ENCODE results near the gene MCC.
A peak's percentile ranks its signal among the peaks of the same experiment; 100 is the strongest.

Gene MCC

DNA sequence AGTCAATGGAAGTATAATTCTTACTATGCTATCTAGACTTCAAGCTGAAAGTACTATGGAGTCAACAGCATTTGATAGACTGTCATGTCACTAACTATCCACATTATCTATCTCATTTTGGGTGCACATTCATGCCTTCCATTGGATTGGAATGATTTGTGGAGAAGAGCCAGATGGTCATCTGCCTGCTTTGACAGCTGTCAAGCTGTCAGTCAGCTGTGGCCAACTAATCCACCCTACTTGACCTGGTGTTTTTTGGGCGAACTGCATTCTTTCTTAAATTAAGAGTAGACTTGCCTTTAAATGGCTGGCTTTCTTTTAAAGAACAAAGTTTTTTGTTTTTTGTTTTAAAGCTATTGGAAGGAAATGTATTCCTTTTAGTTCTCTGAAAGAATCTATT lies 360.2 kb downstream of the MCC start:
- TF ChIP-seq, protein P1, sequence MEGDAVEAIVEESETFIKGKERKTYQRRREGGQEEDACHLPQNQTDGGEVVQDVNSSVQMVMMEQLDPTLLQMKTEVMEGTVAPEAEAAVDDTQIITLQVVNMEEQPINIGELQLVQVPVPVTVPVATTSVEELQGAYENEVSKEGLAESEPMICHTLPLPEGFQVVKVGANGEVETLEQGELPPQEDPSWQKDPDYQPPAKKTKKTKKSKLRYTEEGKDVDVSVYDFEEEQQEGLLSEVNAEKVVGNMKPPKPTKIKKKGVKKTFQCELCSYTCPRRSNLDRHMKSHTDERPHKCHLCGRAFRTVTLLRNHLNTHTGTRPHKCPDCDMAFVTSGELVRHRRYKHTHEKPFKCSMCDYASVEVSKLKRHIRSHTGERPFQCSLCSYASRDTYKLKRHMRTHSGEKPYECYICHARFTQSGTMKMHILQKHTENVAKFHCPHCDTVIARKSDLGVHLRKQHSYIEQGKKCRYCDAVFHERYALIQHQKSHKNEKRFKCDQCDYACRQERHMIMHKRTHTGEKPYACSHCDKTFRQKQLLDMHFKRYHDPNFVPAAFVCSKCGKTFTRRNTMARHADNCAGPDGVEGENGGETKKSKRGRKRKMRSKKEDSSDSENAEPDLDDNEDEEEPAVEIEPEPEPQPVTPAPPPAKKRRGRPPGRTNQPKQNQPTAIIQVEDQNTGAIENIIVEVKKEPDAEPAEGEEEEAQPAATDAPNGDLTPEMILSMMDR (conservative IDR thresholded peaks at IDR 0.05; ENCODE audit: low read depth, low read length): no peak
- no peak for DNase-seq (ENCODE audit: low read depth)
- no peak overlapping the region for H3K4me3 ChIP-seq (ENCODE audit: low read length)

DNA sequence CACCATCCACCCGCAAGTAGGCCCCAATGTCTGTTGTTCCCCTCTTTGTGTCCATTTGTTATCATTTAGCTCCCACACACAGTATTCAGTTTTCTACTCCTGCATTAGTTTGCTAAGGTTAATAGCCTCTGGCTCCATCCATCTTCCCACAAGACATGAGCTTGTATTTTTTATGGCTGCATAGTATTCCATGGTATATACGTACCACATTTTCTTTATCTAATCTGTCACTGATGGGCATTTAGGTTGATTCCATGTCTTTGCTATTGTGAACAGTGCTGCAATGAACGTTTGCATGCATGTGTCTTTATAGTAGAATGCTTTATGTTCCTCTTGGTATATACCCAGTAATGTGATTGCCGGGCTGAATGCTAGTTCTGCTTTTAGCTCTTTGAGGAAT lies 361.2 kb downstream of the MCC start:
- H3K4me3 ChIP-seq (ENCODE audit: low read length): no peak overlapping the region
- DNase-seq (ENCODE audit: low read depth): no peak
- TF ChIP-seq, protein P1 (conservative IDR thresholded peaks at IDR 0.05; ENCODE audit: low read depth, low read length): no peak

DNA sequence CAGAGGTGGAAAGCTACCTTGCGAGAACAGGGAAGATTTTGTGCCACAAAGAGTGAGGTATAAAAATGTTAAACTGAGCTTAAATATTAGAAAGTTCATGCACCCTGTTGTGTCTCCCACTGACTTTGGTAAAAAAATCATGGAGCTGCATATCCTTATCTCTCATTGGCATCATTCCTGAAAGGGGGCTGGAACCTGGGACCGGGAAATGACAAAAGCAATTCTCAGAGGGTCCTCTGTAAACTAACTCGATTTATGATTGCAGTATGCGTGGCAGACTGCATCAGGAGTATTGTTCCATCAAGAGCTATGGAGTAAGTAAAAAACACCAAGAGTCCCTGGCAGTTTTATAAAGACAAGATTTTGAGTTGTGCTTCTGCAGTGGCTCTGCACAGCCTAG lies 362.9 kb downstream of the MCC start:
- DNase-seq (ENCODE audit: low read depth): no peak
- TF ChIP-seq, protein P1 (conservative IDR thresholded peaks at IDR 0.05; ENCODE audit: low read depth, low read length): no peak

DNA sequence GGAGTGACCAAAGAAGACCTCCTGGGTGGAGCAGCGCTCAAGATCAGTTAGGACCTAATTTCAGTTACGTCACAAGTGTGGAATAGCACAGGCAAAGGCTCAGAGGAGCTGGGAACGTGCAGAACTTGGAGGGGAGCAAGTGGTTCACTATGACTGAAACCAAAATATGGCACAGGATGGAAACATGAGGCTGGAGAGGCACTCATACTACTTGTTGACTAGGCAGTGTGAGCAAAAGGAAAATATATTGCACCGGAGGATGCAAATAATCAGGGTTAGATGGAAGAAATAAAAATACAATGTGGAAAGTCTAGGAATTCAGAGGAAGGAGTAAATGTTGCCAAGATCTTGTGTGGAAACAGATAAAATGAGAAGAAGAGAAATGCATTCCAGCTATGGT lies 363.3 kb downstream of the MCC start:
- DNase-seq (ENCODE audit: low read depth): no peak
- TF ChIP-seq, protein P1 (conservative IDR thresholded peaks at IDR 0.05; ENCODE audit: low read depth, low read length): no peak
- H3K4me3 ChIP-seq (ENCODE audit: low read length): no peak overlapping the region

More for the DNA sequence above, 362.9 kb downstream of the MCC start:
- no peak overlapping the region for H3K4me3 ChIP-seq (ENCODE audit: low read length)

DNA sequence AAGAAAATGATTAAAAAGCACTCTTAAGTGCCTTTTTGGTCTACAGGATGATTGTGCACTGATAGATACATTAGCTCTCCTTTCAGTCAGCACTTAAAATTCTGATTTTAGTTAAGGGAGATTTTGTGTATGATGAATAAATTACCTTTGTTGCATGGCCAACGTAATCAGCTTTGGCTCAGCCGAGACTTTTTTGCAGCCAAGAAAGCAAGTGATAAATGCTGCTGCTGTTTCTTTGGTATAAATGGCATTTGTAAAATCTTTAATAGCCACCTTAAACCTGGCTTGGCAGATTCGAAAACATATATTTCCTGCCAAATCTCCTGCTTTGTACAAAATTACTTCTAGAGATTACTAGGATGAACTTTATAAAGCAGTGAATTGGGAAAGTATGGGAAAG lies 364.0 kb downstream of the MCC start:
- TF ChIP-seq, protein P1 (conservative IDR thresholded peaks at IDR 0.05; ENCODE audit: low read depth, low read length): no peak
- DNase-seq (ENCODE audit: low read depth): no peak
- no peak overlapping the region for H3K4me3 ChIP-seq (ENCODE audit: low read length)

DNA sequence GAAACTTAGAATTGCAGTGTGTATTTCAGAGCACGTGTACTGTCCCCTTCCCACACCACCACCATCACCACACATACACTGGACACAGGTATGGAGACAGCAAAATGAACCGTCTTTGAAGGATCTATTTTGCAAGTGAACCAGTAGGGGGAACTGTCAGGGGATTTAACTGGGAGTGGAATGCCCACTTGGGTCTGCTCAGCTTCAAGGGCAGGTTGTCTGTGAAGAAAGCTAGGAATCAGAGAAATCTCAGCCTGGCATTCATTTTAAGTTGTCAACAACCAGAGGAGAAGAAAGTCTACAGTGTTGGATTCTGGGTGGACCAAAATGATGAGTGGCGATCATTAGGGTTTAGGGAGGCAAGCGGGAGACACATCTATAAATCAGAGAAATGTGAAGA lies 364.6 kb downstream of the MCC start:
- no peak for DNase-seq (ENCODE audit: low read depth)
- TF ChIP-seq, protein P1 (conservative IDR thresholded peaks at IDR 0.05; ENCODE audit: low read depth, low read length): peak; percentile 64
- no peak overlapping the region for H3K4me3 ChIP-seq (ENCODE audit: low read length)

DNA sequence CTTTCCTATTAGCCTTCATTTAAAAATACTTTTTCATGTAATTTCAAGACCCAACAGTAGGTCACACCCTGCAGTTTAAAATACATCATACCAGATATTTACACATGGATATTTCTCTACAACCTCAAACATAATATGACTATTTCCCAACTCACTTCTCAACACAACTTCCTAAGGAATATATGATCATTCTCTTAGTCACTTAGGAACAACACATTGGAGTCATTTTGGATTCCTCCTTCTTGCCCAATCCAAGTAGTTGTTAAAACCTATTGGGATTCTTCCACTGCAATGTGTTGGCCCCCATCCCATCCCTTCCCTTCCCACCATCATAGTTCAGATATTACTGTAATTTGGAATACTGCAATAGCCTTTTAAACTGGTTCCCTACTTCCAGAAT lies 366.2 kb downstream of the MCC start:
- no peak overlapping the region for H3K4me3 ChIP-seq (ENCODE audit: low read length)
- TF ChIP-seq, protein P1 (conservative IDR thresholded peaks at IDR 0.05; ENCODE audit: low read depth, low read length): no peak
- no peak for DNase-seq (ENCODE audit: low read depth)
